ENCODE results near the gene MAP6.

The MAP6 gene

GRCh38 chr11:75554258-75555022 lies 114.4 kb downstream of the MAP6 start:
- no peak for DNase-seq (ENCODE audit: low read depth in 1 of 2, low spot score in 1 of 2)

DNA sequence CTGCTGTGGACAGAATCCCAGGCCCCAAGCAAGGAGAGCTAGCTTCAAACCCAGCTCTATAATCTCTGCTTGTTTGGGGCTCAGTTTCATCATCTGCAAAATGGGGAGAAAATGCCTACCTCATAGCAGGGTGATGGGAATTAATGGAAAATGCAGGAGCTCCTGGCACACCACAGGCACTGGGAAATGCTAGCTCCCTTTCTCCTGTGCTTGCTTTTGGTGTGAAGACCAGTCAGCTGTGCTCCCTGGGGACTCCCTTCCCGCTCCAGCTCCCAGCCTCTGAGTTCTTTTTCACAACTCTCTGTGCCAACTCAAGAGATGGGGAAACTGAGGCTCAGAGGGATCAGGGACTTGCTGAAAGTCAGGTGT lies 115.0 kb downstream of the MAP6 start:
- no peak for DNase-seq (ENCODE audit: low read depth in 1 of 2, low spot score in 1 of 2)

DNA sequence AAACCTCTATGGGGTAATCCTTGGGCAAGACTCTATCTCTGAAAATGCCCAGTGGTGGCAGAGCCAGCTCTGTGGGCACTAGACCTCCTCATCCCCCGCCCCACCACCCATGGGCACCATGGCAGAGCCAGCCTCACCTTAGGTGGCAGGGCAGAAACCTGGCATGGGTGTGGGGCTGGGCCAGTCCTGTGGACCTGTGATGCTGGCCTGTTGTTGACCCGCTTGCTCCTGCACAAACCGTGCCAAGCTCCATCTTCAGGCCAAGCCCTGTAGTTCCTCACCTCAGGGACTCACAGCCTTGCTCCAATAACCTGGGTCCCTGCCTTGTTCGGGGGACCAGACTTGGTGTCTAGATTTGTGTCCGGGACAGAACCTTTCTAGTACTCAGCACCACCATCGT lies 115.7 kb downstream of the MAP6 start:
- no peak for DNase-seq (ENCODE audit: low read depth in 1 of 2, low spot score in 1 of 2)

DNA sequence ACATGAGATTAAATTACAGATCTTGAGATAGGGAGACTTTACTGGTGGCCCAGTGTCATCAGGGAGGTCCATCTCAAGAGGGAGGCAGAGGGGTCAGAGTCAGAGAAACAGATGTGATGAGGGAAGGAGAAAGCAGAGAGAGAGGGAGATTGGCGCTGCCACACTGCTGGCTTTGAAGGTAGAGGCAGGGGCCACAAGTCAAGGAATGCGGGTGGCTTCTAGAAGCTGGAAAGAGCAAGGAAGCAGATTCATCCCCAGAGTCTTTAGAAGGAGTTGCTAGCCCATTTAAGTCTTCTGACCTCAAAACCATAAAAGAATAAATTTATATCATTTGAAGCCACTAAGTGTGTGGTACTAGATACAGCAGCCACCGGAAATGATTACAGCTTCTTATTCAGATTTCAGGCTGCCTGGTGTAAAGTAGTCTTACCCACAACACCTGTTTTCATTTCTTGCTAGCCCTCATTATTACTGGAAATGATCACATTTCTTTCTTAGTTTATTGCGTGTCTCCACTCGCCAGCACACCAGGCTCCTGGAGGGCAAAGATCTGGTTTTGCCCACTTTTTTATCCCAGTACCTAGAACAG lies 119.4 kb downstream of the MAP6 start:
- DNase-seq (ENCODE audit: low read depth in 1 of 2, low spot score in 1 of 2), result no peak

- no peak for DNase-seq (ENCODE audit: low read depth in 1 of 2, low spot score in 1 of 2)
These were observed 120.1 kb downstream of the MAP6 start for GRCh38 chr11:75548595-75549272.

GRCh38 chr11:75547617-75548058 lies 121.2 kb downstream of the MAP6 start:
- no peak for DNase-seq (ENCODE audit: low read depth in 1 of 2, low spot score in 1 of 2)

GRCh38 chr11:75547177-75547576 lies 121.7 kb downstream of the MAP6 start:
- DNase-seq (ENCODE audit: low read depth in 1 of 2, low spot score in 1 of 2), result no peak

GRCh38 chr11:75543806-75544205 lies 125.0 kb downstream of the MAP6 start:
- DNase-seq (ENCODE audit: low read depth in 1 of 2, low spot score in 1 of 2), result no peak

DNA sequence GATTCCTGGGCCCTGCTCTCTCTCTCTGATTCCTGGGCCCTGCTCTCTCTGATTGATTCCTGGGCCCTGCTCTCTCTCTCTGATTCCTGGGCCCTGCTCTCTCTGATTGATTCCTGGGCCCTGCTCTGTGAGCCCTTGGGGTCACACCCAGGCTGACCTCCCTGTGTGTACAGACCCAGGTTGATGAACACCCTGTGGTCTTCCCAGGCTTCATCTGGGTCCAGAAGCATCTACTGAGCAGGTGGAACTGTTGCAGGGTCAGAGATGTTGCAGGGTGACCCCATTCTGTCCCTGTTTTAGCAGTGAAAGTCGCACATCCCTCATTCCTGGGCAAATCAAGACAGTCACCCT lies 126.8 kb downstream of the MAP6 start:
- no peak for DNase-seq (ENCODE audit: low read depth in 1 of 2, low spot score in 1 of 2)

GRCh38 chr11:75541193-75542087 lies 127.4 kb downstream of the MAP6 start:
- no peak for DNase-seq (ENCODE audit: low read depth in 1 of 2, low spot score in 1 of 2)

DNA sequence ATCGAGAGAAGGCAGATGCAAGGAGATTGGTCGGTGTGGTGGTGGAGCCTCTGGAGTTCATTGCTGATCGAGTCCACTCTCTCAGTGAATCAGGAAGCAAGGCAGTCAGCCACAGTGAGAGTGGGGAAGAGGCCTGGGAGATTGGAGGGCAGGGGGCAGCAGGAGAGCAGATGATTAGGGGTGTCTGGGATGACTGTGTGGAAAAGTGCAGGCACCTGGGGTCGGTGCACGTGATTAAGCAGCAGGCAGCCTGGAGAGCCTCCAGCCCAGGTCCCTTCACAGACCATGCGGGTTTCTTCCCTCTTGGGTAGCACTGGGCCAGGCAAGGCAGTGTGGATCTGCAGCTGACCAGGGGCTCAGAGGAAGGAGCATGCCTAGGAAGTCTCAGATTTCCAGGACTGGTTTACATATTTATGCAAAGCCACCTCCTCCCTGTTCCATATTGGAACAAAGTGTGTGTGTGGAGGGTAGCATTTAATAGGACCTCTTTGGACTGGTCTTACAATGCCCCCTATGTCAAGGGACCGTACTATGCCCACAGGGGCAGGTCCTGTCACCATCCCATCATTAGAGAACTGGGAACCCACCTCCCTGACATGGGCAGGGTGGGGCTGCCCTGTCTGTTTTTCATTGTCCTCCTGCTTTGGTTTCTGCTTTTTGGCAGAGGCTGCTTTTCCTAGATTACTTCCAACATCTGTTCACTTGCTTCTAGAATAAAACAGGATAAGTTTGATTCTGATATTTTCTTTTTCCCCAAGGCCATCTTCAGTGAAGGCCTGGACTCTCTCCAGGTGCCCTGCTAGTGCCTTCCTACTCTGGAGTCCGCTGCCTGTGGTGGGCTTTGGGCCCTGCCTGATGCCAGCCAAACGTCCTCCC lies 129.1 kb downstream of the MAP6 start:
- no peak for DNase-seq (ENCODE audit: low read depth in 1 of 2, low spot score in 1 of 2)

DNA sequence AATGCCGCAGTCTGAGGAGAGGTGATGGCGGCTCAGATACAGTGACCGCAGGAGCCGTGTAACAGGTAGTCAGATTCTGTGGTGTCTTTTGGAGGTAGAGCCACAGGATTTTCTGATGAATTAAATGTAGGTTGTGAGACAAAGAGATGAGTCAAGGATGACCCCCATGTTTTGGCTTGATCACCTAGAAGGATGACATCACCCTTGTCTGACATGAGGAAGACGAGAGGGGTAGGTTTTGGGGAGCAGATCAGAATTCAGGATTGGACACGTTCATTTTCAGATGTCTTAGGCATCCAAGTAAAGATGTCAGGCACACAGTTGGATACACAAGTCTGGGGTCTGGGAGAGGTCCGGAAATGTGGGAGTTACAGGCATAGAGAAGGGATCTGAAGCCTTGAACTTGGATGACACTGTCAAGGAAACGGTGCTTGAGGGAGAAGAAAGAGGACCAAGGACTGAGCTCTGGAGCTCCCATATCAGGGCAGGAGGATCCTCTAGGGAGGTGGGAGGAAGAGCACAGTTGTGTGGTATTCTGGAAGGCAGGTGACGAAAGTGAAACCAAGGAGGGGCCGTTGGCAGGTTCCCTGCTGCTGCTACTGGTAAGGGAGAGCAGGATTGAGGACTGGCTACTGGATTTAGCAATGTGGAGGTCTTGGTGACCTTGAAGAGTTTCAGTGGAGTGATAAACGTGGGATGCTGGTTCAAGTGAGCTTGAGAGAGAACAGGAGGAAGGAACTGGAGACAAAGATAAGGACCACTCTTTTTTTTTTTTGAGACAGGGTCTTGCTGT lies 130.5 kb downstream of the MAP6 start:
- DNase-seq (ENCODE audit: low read depth in 1 of 2, low spot score in 1 of 2), result no peak

- no peak for DNase-seq (ENCODE audit: low read depth in 1 of 2, low spot score in 1 of 2)
These were observed 131.1 kb downstream of the MAP6 start for GRCh38 chr11:75537740-75538139.
